Midbrain (tissue), 1 donor: Measurements from ENCODE around the gene RYR1.
"Not testable (repeated sequence)": the region's sequence is repeated elsewhere in the genome, so short reads cannot be mapped to it uniquely, and the experiment has no call there.

Source experiments
- DNase-seq: peaks from one replicate; lab custom pipeline; 2025; lab: John Stamatoyannopoulos, UW

The RYR1 gene

GRCh38 chr19:38616265-38616664, 182.8 kb downstream of the RYR1 start:
- no peak for DNase-seq

- no peak for DNase-seq
Measured at GRCh38 chr19:38617283-38617763, 183.8 kb downstream of the RYR1 start.

- no peak for DNase-seq
Measured at GRCh38 chr19:38617764-38618589, 184.5 kb downstream of the RYR1 start, which contains the start of gene MAP4K1. TSS of gene MAP4K1 (minus strand) at chr19:38617953. CDS start at chr19:38617895, 58 bp downstream.

- DNase-seq, result peak; percentile 99
Measured at GRCh38 chr19:38618590-38619360, 185.3 kb downstream of the RYR1 start, which contains the start of gene EIF3K. TSS of gene EIF3K (plus strand) at chr19:38619188. CDS start at chr19:38619269, 81 bp downstream.

- no peak for DNase-seq
Measured at GRCh38 chr19:38619361-38620174, 186.1 kb downstream of the RYR1 start.

- DNase-seq, result no peak
Measured at GRCh38 chr19:38624822-38625221, 191.3 kb downstream of the RYR1 start.

- no peak for DNase-seq
Measured at GRCh38 chr19:38626401-38626800, 192.9 kb downstream of the RYR1 start.

GRCh38 chr19:38629568-38629967, 196.1 kb downstream of the RYR1 start:
- no peak for DNase-seq

- DNase-seq, result not testable (repeated sequence)
Measured at GRCh38 chr19:38631301-38631700, 197.8 kb downstream of the RYR1 start.

- DNase-seq, result not testable (repeated sequence)
Measured at GRCh38 chr19:38631811-38632475, 198.5 kb downstream of the RYR1 start.

GRCh38 chr19:38632476-38633213, 199.2 kb downstream of the RYR1 start:
- no peak for DNase-seq

GRCh38 chr19:38634757-38635482, 201.4 kb downstream of the RYR1 start:
- peak; percentile 57 for DNase-seq

GRCh38 chr19:38635483-38636399, 202.2 kb downstream of the RYR1 start:
- no peak for DNase-seq
